Breast epithelium (tissue), 3 donors: ENCODE results near the gene PTPN14.

ENCODE experiments used
- CTCF ChIP-seq, 3 donors: fragments of 450-650 bp; IDR thresholded peaks; one replicate each; pipeline ENCODE4 v1.5.1; 2016 to 2017; ENCODE audit warnings: antibody characterized with exemption in 3 of 3, mild to moderate bottlenecking in 3 of 3, moderate library complexity in 3 of 3
- POLR2A ChIP-seq: fragments of 450-650 bp; IDR thresholded peaks from one replicate; pipeline ENCODE4 v1.6.1; 2016; ENCODE audit warnings: antibody characterized with exemption, mild to moderate bottlenecking, moderate library complexity
- POLR2AphosphoS5 ChIP-seq, 3 donors: sonication (generic); formaldehyde crosslinking; IDR thresholded peaks; one replicate each; pipeline ENCODE4 v1.6.1; 2017; ENCODE audit warnings: antibody characterized with exemption in 3 of 3

DNA sequence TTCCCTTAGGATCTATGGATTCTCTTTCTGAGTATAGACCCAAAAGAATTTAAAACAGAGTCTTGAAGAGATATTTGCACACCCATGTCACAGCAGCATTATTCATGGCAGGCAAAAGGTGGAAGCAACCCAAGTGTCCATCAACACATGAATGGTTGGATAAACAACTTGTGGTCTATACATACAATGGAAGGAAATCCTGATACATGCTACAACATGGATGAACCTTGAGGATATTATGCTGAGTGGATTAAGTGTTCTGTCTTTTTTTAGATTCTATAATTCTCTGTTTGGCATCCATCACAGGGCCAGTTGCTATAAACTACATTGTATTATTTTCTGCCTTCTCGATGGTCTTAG is 39.8 kb downstream of the PTPN14 start:
- no peak for TF ChIP-seq POLR2A
- no peak for TF ChIP-seq CTCF (IDR thresholded peaks at IDR 0.05)
- no peak for TF ChIP-seq POLR2AphosphoS5 (IDR thresholded peaks at IDR 0.05)
